Mucosa of descending colon (tissue), 3 donors: ENCODE data around the gene EGFL8. TPM values are rescaled to one million over a fixed set of nuclear protein-coding genes. Genes with fewer than 3 reads are reported as not detected.
"Not testable (repeated sequence)": the region's sequence is repeated elsewhere in the genome, so short reads cannot be mapped to it uniquely, and the experiment has no call there.

Source experiments
- ATAC-seq: fragments of 200-7000 bp; cut with Tn5 transposase; one replicate; pipeline ENCODE4 v1.9.1; 2020; ENCODE audit warnings: mild to moderate bottlenecking, moderate library complexity
- DNase-seq, 3 donors: peaks; one replicate each; pipeline ENCODE4 v3.0.0-alpha.2; 2020
- H3K36me3 ChIP-seq: fragments of 200-600 bp; one replicate; pipeline ENCODE4 v1.8.0; 2021; ENCODE audit warnings: low read depth, mild to moderate bottlenecking
- H3K4me1 ChIP-seq: fragments of 200-600 bp; one replicate; pipeline ENCODE4 v1.8.0; 2021; ENCODE audit warnings: low read depth, mild to moderate bottlenecking
- H3K4me3 ChIP-seq: fragments of 200-600 bp; one replicate; pipeline ENCODE4 v1.8.0; 2021; ENCODE audit warnings: mild to moderate bottlenecking
- H3K9me3 ChIP-seq: fragments of 200-600 bp; one replicate; pipeline ENCODE4 v1.8.0; 2021; ENCODE audit warnings: mild to moderate bottlenecking
- intact Hi-C, 2 donors: fragments of 100-400 bp; cut with DNase I in 1 of 2; cut with micrococcal nuclease in 1 of 2; formaldehyde crosslinking; loops; one replicate each; pipeline versions ENCODE4 v1.11.0 to v1.11.1; 2022; cut with DNase I, micrococcal nuclease
- total RNA-seq, 3 donors: library from RNA; stranded (reverse); fragmentation: NEBNext Ultra II Directional in 2 of 3; extraction: Animal tissue kit (Norgen Biotek cat#: 25700) in 2 of 3; gene quantifications; one replicate each; pipeline versions ENCODE4 v1.2.1 to v1.2.4, GENCODE V29; 2021 to 2023
- TF ChIP-seq, protein P1 (sequence below): fragments of 200-600 bp; IDR thresholded peaks from one replicate; pipeline ENCODE4 v1.8.0; 2022; ENCODE audit warnings: antibody characterized with exemption, mild to moderate bottlenecking
- donor health status: DM: no; HTN: no; CAD: no; lungs with moderate emphysema.
- donor health status: DM: no; HTN: no; CAD: no.
- donor health status: DM: no; HTN: yes; CAD: no.

The EGFL8 gene
- total RNA-seq, 3 donors from 2014 or later: 16.9 to 32.1 (median 21.5) TPM

DNA sequence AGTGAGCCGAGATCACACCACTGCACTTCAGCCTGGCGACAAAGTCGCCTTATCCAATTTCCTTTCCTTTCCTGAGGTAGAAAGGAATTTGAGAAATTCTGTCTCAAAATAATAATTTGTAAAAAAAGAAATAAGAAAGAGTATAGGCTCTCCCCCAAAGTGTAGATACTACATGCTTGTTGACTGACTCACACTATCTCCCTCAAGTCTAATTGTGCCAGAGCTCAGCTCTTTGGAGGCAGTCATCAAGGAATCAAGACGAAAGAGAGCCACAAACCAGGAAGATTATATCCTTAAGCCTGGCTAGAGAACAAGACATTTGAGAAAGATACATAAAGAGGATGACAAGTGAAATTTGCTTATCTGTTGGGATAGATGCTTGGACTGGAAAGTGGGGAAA, 30.6 kb upstream of the EGFL8 start:
- intact Hi-C loops: no loop called here
- H3K4me3 ChIP-seq: no peak overlapping the region
- TF ChIP-seq, protein P1, sequence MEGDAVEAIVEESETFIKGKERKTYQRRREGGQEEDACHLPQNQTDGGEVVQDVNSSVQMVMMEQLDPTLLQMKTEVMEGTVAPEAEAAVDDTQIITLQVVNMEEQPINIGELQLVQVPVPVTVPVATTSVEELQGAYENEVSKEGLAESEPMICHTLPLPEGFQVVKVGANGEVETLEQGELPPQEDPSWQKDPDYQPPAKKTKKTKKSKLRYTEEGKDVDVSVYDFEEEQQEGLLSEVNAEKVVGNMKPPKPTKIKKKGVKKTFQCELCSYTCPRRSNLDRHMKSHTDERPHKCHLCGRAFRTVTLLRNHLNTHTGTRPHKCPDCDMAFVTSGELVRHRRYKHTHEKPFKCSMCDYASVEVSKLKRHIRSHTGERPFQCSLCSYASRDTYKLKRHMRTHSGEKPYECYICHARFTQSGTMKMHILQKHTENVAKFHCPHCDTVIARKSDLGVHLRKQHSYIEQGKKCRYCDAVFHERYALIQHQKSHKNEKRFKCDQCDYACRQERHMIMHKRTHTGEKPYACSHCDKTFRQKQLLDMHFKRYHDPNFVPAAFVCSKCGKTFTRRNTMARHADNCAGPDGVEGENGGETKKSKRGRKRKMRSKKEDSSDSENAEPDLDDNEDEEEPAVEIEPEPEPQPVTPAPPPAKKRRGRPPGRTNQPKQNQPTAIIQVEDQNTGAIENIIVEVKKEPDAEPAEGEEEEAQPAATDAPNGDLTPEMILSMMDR: no peak
- ATAC-seq: no peak
- H3K4me1 ChIP-seq: peaks cover 7% of the 10 kb centered on the region
- DNase-seq: no peak
- no peaks in the 10 kb centered on the region for H3K36me3 ChIP-seq
- no peaks in the 10 kb centered on the region for H3K9me3 ChIP-seq

DNA sequence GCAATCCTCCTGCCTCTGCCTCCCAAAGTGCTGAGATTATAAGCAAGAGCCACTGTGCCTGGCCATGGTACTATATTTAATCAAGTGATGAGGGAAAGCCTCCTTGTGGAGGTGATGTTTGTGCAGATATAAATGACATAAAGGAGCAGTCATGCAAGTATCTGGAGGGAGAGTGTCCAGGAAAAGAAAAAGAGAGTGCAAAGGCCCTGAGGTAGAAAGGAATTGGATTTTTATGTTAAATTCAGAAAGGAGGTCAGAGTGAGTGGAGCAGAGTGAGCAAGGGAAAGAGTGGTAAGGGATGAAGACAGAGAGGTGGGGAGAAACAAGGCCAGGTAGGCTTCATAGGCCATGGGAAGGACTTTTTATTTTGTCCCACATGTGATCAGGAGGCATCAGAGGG, 26.9 kb upstream of the EGFL8 start:
- intact Hi-C loops: no loop called here
- no peaks in the 10 kb centered on the region for H3K36me3 ChIP-seq
- ATAC-seq: no peak
- TF ChIP-seq, protein P1: no peak
- no peak overlapping the region for H3K4me3 ChIP-seq
- no peak for DNase-seq
- H3K9me3 ChIP-seq: no peaks in the 10 kb centered on the region
- peaks cover 2% of the 10 kb centered on the region for H3K4me1 ChIP-seq

DNA sequence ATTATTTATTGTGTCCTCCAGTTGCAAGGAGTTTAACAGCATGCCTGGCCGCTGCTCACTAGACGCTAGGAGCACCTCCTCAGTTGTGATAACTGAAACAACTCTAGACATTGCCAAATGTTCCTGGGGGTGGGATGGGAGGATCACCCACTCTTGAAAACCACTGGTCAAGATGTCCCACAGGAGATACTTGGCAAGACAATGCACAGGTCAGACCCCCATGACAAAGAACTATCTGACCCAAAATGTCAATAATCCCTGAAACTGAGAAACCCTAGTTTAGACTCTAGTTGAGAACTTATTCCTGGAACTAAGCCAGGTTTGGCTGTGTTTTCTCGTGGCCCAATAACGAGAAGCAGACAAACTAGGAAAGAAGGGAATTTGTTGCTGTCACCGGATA, 24.8 kb upstream of the EGFL8 start:
- DNase-seq (no peak), ATAC-seq (no peak)
- TF ChIP-seq, protein P1: no peak
- Histone ChIP-seq H3K9me3 (no peaks in the 10 kb centered on the region), H3K36me3 (no peaks in the 10 kb centered on the region), H3K4me3 (no peak overlapping the region), H3K4me1 (peaks cover 3% of the 10 kb centered on the region)
- intact Hi-C loops: no loop called here

DNA sequence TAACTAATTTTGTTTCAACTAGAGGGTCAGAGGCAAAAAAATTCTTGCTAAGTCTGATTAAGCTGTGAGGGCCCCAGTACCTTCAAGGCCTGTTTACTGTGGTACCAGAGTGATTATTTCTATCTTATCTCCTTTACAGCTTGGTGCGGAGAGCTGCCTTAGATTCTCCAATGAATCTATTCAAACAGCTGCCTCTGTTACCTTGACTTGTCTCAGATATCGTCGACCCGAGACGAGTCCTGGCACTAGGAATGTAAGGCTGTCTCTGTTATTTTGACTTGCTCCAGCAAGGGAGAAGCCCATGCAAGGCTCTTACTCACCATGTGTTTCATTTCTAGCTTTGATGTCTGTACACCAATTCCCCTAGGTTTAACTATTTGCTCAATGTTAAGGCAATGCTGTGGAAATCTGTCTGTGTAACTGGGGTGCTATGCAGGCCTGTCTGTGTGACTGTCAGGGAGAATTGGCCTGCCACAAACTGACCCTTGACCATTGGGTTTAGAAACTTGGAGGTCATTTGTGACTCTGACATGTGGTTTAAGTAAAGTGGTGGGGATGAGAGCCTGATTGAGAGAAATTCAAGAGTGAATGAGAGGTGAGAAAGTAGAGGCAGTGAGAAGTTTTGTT, 23.9 kb upstream of the EGFL8 start:
- intact Hi-C loops: no loop called here
- ATAC-seq (no peak), DNase-seq (no peak)
- TF ChIP-seq, protein P1: no peak
- Histone ChIP-seq H3K36me3 (no peaks in the 10 kb centered on the region), H3K4me3 (no peak overlapping the region), H3K9me3 (no peaks in the 10 kb centered on the region), H3K4me1 (peaks cover 3% of the 10 kb centered on the region)

DNA sequence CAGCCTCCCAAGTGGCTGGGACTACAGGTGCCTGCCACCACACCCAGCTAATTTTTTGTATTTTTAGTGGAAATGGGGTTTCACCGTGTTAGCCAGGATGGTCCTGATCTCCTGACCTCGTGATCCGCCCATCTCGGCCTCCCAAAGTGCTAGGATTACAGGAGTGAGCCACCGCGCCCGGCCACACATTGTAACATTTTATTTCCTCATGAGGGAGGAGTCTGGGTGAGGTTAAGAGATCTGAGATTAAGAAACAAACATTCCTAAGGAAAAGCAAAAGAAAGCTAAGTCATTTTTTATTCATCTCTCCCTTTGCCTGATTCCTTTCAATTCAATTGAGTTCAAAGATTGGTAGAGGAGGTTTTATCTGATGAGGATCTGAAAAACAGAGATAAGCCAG, 20.2 kb upstream of the EGFL8 start:
- intact Hi-C loops, H3K4me3 ChIP-seq, H3K4me1 ChIP-seq, H3K9me3 ChIP-seq, H3K36me3 ChIP-seq: not testable (repeated sequence)
- DNase-seq (peak; percentile 58 to 73 (median 66)), ATAC-seq (peak; percentile 80)

DNA sequence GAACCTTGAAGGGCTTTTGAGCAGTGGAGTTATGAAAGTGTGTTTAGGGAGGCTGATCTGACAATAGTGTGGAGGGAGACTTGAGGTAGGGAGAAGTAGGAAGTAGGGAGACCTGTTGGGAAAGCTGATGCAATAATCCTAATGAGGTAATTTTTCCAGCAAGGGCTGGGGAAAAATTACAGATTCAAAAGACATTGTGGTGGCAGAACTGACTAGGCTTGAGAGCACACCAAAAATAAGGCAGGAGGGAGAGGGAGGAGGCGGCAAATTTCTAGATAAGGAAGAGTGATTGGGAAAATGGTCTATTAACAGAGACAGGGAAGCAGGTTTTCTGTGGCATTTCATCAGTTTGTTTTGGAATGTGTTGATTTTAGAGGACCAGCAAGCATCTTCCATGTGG, 18.1 kb upstream of the EGFL8 start:
- intact Hi-C loops: no loop called here
- Histone ChIP-seq H3K9me3 (no peaks in the 10 kb centered on the region), H3K4me1 (peaks cover 3% of the 10 kb centered on the region), H3K4me3 (no peak overlapping the region), H3K36me3 (no peaks in the 10 kb centered on the region)
- DNase-seq (no peak), ATAC-seq (no peak)
- TF ChIP-seq, protein P1: no peak
